Rectal smooth muscle tissue (tissue), 1 donor: ENCODE measurements around the gene KCNE4.

Experiments used
- H3K27ac ChIP-seq: one replicate; pipeline ENCODE4 v1.7.0; 2013; ENCODE audit warnings: low read depth, low read length, inconsistent platforms
- H3K27me3 ChIP-seq: one replicate; pipeline ENCODE4 v1.7.0; 2013; ENCODE audit warnings: low read length; ENCODE audit not compliant: control insufficient read depth, insufficient read depth
- H3K36me3 ChIP-seq: one replicate; pipeline ENCODE4 v1.7.0; 2013; ENCODE audit warnings: low read length; ENCODE audit not compliant: control insufficient read depth, insufficient read depth
- H3K4me1 ChIP-seq: one replicate; pipeline ENCODE4 v1.7.0; 2013; ENCODE audit warnings: low read length; ENCODE audit not compliant: control insufficient read depth, insufficient read depth
- H3K4me3 ChIP-seq: one replicate; pipeline ENCODE4 v1.7.0; 2013; ENCODE audit warnings: low read length
- H3K9ac ChIP-seq: one replicate; pipeline ENCODE4 v1.7.0; 2013; ENCODE audit warnings: low read length

Gene KCNE4

DNA sequence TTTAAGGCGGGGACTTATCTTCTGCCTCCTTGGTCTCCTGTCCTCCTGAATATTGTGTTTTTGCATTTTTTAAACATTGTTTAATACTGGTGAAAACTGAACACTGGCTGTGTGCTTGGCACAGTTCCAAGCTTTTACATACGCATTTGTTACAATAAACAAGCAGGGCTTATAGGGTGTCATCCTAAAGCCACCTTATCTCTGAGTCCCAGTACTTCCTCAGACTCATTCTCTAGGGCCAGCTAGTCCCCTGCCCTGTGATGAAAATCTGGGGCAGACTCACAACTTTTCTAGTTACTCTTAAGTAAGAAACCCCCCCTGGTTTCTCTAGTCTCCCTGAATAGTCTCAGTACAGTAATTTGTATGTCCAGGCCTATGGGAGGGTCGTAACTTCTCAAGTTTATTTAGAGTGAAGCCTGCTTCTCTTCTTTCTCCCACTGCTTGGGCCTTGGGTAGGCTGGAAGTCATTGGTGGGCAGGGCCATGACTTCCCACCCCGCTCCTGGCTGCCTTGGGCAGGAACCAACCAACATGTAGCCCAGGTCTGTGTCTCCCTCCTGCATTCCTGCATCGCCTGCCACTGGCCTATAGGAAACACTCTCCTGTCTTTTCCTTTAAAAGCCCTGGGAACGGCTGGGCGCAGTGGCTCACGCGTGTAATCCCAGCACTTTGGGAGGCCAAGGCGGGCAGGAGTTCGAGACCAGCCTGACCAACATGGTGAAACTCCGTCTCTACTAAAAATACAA is 7.7 kb upstream of the KCNE4 start:
- Histone ChIP-seq H3K9ac (no peak overlapping the region), H3K4me3 (no peak overlapping the region), H3K27me3 (no peaks in the 10 kb centered on the region), H3K27ac (no peak overlapping the region), H3K36me3 (no peaks in the 10 kb centered on the region), H3K4me1 (no peaks in the 10 kb centered on the region)

DNA sequence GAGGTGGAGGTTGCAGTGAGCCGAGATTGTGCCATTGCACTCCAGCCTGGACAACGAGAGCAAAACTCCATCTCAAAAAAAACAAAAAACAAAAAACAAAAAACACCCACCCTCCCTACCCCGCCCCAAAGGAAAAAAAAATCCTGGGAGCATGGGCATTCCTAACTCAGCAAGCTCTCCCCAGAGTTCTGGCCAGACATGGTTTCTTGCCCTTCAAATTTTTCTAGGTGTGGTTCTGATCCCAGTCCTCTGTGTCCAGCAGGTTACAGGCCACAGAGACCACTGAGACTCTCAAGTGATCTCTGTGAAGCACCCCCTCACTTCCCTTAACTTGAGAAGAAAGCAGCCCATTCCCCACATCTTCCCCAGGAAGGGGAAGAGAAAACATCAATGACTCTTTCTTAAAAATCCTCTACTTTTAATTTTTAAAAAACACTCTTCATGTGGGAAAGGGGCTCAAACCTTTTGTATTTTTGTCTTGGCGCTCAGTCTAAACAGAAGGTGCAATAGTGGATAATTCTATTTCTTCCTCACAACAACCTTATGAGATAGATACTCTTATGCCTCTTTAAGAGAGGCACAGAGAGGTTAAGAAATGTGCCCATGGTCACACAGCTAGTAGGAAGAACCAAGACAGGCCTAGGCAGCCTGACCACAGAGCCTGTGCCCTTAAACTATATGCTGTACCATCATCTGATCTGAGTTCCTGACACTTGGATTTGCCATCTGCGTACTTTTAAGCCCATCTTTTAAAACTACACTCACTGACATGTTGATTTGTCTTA is 6.9 kb upstream of the KCNE4 start:
- Histone ChIP-seq H3K4me3 (no peak overlapping the region), H3K36me3 (no peaks in the 10 kb centered on the region), H3K9ac (no peak overlapping the region), H3K27ac (no peak overlapping the region), H3K4me1 (peaks cover 3% of the 10 kb centered on the region), H3K27me3 (no peaks in the 10 kb centered on the region)

DNA sequence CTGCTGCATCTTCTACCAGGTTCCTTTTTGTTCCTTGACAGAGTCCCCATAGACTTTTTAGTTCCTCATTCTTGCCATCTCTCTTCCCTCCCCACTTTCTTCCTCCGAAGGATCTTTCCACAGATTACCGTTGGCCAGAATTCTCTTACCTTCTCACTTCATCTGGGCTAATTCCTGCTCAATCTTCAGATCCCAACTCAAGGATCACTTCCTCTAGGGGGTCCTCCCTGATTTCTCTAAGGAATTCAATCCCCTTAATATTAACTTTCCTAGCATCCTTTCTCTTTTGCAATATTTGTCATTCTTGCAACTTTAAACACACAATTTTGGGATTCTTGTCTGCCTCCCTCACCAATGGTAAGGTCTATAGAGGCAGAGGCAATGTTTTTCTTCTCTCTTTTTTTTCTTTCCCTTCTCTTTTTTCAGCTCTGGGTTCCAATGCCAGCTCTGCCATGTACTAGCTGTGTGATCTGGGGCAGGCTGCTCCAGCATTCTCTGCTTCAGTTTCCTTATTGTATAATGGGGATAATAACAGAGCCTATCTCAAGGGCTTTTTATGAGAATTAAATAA is 5.4 kb upstream of the KCNE4 start:
- no peak overlapping the region for H3K27ac ChIP-seq
- no peaks in the 10 kb centered on the region for H3K36me3 ChIP-seq
- H3K4me1 ChIP-seq: peaks cover 13% of the 10 kb centered on the region
- H3K27me3 ChIP-seq: no peaks in the 10 kb centered on the region
- H3K9ac ChIP-seq: no peak overlapping the region
- no peak overlapping the region for H3K4me3 ChIP-seq

DNA sequence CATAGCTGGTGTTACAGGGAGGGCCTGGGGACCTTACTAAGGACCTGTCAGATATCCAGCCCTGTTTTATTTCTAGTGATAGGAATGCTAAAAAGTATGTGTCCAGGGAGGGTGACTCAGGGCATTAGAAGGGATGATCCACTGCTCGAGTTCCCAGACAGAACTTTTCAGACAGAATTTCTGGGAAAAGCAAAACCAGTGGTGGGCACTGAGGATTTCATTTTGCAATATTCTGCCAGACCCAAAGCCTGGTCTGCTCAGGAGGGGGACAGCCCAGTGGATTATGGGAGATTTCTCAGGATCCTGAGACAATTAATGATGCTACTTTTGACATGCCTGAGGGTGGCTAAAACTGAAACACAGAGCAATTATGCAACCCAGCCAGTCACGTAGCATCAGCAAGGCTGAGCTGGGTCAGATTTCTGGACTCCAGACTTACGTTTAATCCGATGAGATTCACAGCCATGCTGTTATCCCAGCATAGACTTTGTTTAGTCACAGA is 4.7 kb upstream of the KCNE4 start:
- Histone ChIP-seq H3K36me3 (no peaks in the 10 kb centered on the region), H3K27ac (peak overlapping the region; percentile 11)

DNA sequence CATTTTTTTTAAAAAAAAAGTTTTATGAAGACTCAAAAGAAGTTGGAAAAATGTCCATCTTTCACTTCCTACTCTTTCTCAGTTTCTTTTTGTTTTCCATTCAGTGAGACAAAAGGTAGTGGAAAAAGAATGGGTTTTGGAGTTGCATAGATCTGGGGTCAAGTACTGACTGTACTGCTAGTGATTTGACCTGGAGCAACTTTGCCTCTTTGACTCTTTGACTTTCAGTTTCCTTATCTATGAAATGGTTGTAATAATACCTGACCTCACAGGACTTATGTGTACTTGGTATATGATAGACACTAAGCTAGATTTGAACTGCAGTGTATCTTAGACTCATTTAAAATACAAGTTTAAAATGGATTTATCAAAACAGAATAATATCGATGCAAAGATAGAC is 3.5 kb upstream of the KCNE4 start:
- H3K4me1 ChIP-seq: peaks cover 14% of the 10 kb centered on the region
- H3K9ac ChIP-seq: no peak overlapping the region
- no peak overlapping the region for H3K27ac ChIP-seq

More for the DNA sequence above, 4.7 kb upstream of the KCNE4 start:
- Histone ChIP-seq H3K4me1 (peaks cover 13% of the 10 kb centered on the region), H3K4me3 (no peak overlapping the region), H3K9ac (no peak overlapping the region), H3K27me3 (no peaks in the 10 kb centered on the region)

DNA sequence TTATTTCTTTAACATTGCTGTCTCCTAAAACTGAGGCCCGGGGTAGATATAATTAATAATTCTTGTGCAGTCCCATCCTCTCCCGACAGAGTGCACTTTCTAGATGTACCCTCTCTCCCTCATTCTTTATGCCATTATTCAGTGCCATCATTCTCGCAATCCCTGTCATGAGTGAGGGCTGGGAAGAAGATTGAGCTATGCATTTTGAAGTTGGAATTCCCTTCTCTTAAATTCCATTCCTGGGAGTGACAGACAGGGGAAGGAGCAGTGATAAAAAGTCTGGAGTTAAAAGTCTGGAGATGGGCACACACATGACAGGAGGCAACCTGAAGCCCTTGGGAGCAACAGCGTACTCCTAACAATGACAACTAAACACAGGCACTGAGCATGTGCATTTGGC is 2.6 kb upstream of the KCNE4 start:
- peaks cover 20% of the 10 kb centered on the region for H3K4me1 ChIP-seq
- H3K36me3 ChIP-seq: no peaks in the 10 kb centered on the region
- no peaks in the 10 kb centered on the region for H3K27me3 ChIP-seq
- no peak overlapping the region for H3K27ac ChIP-seq
- no peak overlapping the region for H3K9ac ChIP-seq
- H3K4me3 ChIP-seq: no peak overlapping the region

More for the DNA sequence above, 3.5 kb upstream of the KCNE4 start:
- H3K27me3 ChIP-seq: no peaks in the 10 kb centered on the region
- H3K4me3 ChIP-seq: no peak overlapping the region
- H3K36me3 ChIP-seq: no peaks in the 10 kb centered on the region

DNA sequence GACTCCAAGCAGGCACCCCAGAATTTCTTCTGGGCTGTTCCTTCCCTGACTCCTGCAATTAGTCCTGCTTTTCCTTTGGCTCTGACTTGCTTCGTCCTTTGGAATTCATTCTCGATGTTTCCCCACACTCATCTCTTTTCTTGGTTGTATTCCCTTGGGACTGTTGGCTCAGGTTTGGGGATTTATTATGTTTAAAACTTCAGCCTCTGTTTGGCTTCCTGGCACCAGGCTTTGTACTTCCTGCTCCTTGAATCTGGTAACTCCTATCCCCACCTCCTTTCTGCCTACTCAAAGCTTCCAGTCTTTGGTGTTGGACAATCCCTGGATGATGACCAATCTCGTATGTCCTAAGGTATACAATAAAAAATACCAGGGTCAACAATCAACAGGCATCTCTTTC is 1.8 kb upstream of the KCNE4 start:
- no peaks in the 10 kb centered on the region for H3K27me3 ChIP-seq
- H3K4me1 ChIP-seq: peaks cover 20% of the 10 kb centered on the region
- H3K36me3 ChIP-seq: no peaks in the 10 kb centered on the region
- H3K9ac ChIP-seq: no peak overlapping the region
- H3K4me3 ChIP-seq: no peak overlapping the region
- H3K27ac ChIP-seq: no peak overlapping the region

DNA sequence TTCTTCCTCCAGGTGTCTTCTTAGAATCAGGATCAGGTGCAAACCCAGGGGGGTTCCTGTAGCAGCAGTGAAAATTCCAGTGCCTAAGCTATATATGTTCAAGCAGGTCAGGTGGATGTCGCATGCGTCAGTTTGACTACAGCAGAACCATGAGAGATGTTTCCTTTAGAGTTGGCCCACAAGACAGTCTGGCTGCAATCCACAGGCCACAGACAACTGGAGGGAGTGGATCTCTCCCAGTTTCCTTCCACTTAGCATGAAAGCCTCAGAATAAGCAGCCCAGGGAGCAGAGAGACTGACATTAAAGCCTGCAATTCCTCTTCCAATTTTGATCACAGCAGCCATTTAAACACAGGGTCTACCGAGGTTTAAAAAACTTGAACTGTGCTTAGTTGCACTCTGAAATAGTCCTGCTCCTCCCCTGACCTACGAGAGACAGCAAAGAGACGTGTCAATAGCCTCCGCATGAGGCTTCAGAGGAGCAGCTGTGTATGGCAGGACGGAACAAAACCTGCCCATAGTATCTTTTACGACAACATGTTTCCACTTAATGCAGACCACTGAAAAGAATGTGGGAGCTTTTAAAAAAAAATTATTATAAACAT is 988 bp upstream of the KCNE4 start:
- Histone ChIP-seq H3K27me3 (no peaks in the 10 kb centered on the region), H3K9ac (no peak overlapping the region), H3K36me3 (no peaks in the 10 kb centered on the region), H3K27ac (peak overlapping the region; percentile 79), H3K4me1 (peaks cover 25% of the 10 kb centered on the region), H3K4me3 (no peak overlapping the region)

DNA sequence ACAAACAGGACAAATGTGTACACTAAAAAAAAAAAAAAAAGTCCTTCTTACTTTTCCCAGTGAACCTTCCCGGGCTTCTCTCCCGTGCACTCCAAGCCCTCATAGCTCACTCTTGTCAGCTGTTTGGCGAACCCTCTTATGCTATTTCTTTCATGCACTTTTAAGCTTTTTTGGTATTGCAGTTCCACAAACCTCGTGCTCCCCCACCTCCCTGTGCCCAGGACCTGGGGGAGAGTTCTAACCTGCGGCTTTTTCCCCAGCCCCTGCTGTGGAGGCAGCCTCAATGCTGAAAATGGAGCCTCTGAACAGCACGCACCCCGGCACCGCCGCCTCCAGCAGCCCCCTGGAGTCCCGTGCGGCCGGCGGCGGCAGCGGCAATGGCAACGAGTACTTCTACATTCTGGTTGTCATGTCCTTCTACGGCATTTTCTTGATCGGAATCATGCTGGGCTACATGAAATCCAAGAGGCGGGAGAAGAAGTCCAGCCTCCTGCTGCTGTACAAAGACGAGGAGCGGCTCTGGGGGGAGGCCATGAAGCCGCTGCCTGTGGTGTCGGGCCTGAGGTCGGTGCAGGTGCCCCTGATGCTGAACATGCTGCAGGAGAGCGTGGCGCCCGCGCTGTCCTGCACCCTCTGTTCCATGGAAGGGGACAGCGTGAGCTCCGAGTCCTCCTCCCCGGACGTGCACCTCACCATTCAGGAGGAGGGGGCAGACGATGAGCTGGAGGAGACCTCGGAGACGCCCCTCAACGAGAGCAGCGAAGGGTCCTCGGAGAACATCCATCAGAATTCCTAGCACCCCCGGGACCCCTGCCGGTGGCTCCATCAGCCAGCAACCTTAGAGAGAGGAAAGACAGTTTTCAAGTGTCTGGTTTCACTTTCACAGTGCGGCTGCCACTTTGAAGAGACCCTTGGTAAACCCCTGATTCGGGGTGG is 826 bp downstream of the KCNE4 start:
- H3K4me3 ChIP-seq: peak overlapping the region; percentile 56
- peak overlapping the region; percentile 1 for H3K9ac ChIP-seq
- H3K27me3 ChIP-seq: no peaks in the 10 kb centered on the region
- H3K4me1 ChIP-seq: peaks cover 29% of the 10 kb centered on the region
- no peaks in the 10 kb centered on the region for H3K36me3 ChIP-seq
- peak overlapping the region; percentile 79 for H3K27ac ChIP-seq

DNA sequence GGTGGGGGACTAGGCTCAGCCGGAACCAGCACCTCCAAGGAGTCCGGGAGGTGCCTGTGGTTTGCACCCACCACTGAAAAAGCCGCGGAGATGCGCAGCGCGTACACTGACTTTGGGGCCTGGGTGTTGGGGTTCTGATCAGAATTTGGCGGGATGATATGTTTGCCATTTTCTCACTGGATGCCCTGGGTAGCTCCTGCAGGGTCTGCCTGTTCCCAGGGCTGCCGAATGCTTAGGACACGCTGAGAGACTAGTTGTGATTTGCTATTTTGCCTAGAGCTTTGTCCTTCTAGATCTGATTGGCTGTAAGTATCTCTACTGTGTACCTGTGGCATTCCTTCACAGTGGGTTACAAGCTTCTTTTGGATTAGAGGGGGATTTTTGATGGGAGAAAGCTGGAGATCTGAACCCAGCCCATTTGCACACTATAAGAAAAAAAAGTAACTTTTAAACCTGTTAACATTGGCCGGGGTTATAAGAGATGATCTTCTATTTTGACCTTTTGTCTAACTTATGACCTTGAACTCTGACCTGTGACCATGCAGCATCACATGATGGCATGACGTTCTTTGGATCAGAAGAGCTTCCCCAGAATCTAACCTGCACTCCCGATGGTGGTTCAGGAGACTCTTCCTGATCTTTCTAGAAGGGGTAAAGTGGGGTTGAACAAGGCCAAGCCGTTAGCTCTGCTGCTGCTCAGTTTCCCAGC is 1.6 kb downstream of the KCNE4 start:
- Histone ChIP-seq H3K9ac (peak overlapping the region; percentile 1), H3K4me1 (peaks cover 29% of the 10 kb centered on the region), H3K36me3 (no peaks in the 10 kb centered on the region), H3K27ac (peak overlapping the region; percentile 79), H3K4me3 (peak overlapping the region; percentile 56), H3K27me3 (no peaks in the 10 kb centered on the region)

DNA sequence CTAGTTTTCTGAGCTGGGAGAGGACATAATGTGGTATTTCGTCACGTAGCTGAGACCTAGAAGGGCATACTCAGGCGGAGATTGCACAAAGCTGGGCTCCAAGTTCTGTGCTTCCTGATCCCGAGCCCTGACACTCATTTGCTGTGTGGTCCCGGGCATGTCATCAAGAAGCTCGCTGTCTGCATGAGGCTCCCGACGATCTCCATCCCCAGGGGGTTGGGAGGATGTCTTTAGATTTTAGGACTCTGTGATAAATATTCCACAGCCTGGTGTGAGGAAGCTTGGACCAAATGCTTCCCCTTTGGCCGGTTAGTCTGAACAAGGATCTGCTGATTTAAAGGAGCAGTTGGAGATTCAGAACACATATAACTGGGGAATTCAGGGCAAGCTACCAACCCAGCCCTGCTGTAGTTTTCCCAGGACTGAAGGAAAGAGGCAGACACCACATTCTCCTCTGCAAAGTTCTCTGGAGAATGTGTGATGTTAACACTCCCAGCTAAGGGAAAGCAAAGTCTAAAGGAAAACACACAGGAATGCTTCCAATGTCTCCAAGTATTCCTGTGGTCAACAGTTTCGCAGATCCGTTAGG is 2.3 kb downstream of the KCNE4 start:
- no peaks in the 10 kb centered on the region for H3K27me3 ChIP-seq
- H3K27ac ChIP-seq: peak overlapping the region; percentile 79
- H3K9ac ChIP-seq: no peak overlapping the region
- peak overlapping the region; percentile 56 for H3K4me3 ChIP-seq
- no peaks in the 10 kb centered on the region for H3K36me3 ChIP-seq
- H3K4me1 ChIP-seq: peaks cover 29% of the 10 kb centered on the region
